Measurements from ENCODE around the gene FUT3.

FUT3 gene

GRCh38 chr19:5851302-5851701 is at the start of gene FUT3:
Gene FUT3, minus strand, starts transcription at chr19:5851449.
- Histone ChIP-seq H3K36me3 (ENCODE audit: control insufficient read depth, insufficient read depth, low read length, severe bottlenecking) (no peaks in the 10 kb centered on the region), H3K27me3 (replicated peaks; ENCODE audit: control insufficient read depth, insufficient read depth, low read length) (peaks cover 32% of the 10 kb centered on the region), H3K9me3 (ENCODE audit: control insufficient read depth, low read length) (no peaks in the 10 kb centered on the region), H3K9ac (ENCODE audit: low read length) (no peak within 1 kb of the TSS), H3K4me1 (ENCODE audit: control insufficient read depth, insufficient read depth, low read length) (peaks cover 4% of the 10 kb centered on the region), H3K4me3 (ENCODE audit: low read length) (no peak within 1 kb of the TSS)
- no peak for DNase-seq (ENCODE audit: low read depth)

GRCh38 chr19:5900976-5901375 is 49.7 kb upstream of the FUT3 start:
- no peak for DNase-seq (ENCODE audit: low read depth)
- no peaks in the 10 kb centered on the region for H3K9me3 ChIP-seq (ENCODE audit: control insufficient read depth, low read length)
- H3K36me3 ChIP-seq (ENCODE audit: control insufficient read depth, insufficient read depth, low read length, severe bottlenecking), result peaks cover 17% of the 10 kb centered on the region
- peaks cover 24% of the 10 kb centered on the region for H3K4me1 ChIP-seq (ENCODE audit: control insufficient read depth, insufficient read depth, low read length)
- no peak overlapping the region for H3K4me3 ChIP-seq (ENCODE audit: low read length)
- peak overlapping the region; percentile 13 for H3K9ac ChIP-seq (ENCODE audit: low read length)
- no peaks in the 10 kb centered on the region for H3K27me3 ChIP-seq (replicated peaks; ENCODE audit: control insufficient read depth, insufficient read depth, low read length)

- H3K27me3 ChIP-seq (replicated peaks; ENCODE audit: control insufficient read depth, insufficient read depth, low read length), result no peaks in the 10 kb centered on the region
- H3K4me1 ChIP-seq (ENCODE audit: control insufficient read depth, insufficient read depth, low read length), result peaks cover 16% of the 10 kb centered on the region
- H3K9ac ChIP-seq (ENCODE audit: low read length), result no peak overlapping the region
- DNase-seq (ENCODE audit: low read depth), result no peak
- H3K9me3 ChIP-seq (ENCODE audit: control insufficient read depth, low read length), result no peaks in the 10 kb centered on the region
- H3K36me3 ChIP-seq (ENCODE audit: control insufficient read depth, insufficient read depth, low read length, severe bottlenecking), result peaks cover 27% of the 10 kb centered on the region
- no peak overlapping the region for H3K4me3 ChIP-seq (ENCODE audit: low read length)
Measured at GRCh38 chr19:5899728-5900526, 48.7 kb upstream of the FUT3 start.

- no peaks in the 10 kb centered on the region for H3K9me3 ChIP-seq (ENCODE audit: control insufficient read depth, low read length)
Measured at GRCh38 chr19:5897189-5897969, 46.1 kb upstream of the FUT3 start.

DNA sequence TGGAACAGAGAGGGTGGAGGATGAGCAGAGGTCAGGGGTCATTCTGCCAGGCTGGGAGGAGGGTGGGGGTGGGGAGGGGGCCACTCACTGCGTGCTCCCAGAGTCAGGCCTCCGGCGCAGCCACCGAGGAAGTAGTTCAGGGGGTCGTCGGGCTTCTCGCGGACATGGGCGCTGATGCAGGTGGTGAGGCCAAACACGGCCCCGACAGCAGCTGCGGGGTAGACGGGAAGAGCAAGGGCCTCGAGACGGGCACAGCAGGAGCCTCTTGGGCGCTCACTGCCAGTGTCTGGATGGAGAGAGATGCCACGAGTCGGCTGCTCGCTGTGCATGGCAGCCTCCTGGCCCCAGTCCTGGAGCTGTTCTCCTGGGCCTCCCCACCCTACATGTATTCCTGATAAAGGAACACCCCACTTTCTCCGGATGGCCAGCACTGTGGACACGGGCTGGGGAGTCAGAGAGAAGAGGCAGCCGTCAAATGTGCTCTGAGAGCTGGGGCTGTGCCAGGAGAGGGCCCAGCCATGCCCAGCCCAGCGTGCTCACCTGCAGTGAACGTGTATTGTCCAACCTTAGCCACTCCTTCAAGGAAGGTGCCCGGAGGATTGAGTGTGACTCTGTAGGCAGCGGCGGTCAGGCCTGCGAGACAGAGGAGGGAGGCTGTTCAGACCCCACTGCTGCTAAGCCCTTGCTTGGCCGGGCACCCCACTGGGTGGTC is 45.3 kb upstream of the FUT3 start:
- H3K4me3 ChIP-seq (ENCODE audit: low read length), result no peak overlapping the region
- H3K4me1 ChIP-seq (ENCODE audit: control insufficient read depth, insufficient read depth, low read length), result peaks cover 15% of the 10 kb centered on the region
- peaks cover 31% of the 10 kb centered on the region for H3K36me3 ChIP-seq (ENCODE audit: control insufficient read depth, insufficient read depth, low read length, severe bottlenecking)
- peaks cover 3% of the 10 kb centered on the region for H3K27me3 ChIP-seq (replicated peaks; ENCODE audit: control insufficient read depth, insufficient read depth, low read length)
- H3K9ac ChIP-seq (ENCODE audit: low read length), result no peak overlapping the region
- no peaks in the 10 kb centered on the region for H3K9me3 ChIP-seq (ENCODE audit: control insufficient read depth, low read length)
- DNase-seq (ENCODE audit: low read depth), result no peak

More at GRCh38 chr19:5897189-5897969, 46.1 kb upstream of the FUT3 start:
- DNase-seq (ENCODE audit: low read depth), result no peak
- H3K9ac ChIP-seq (ENCODE audit: low read length), result no peak overlapping the region
- peaks cover 31% of the 10 kb centered on the region for H3K36me3 ChIP-seq (ENCODE audit: control insufficient read depth, insufficient read depth, low read length, severe bottlenecking)
- no peaks in the 10 kb centered on the region for H3K27me3 ChIP-seq (replicated peaks; ENCODE audit: control insufficient read depth, insufficient read depth, low read length)
- H3K4me1 ChIP-seq (ENCODE audit: control insufficient read depth, insufficient read depth, low read length), result peaks cover 11% of the 10 kb centered on the region
- no peak overlapping the region for H3K4me3 ChIP-seq (ENCODE audit: low read length)

- Histone ChIP-seq H3K9me3 (ENCODE audit: control insufficient read depth, low read length) (no peaks in the 10 kb centered on the region), H3K9ac (ENCODE audit: low read length) (no peak overlapping the region), H3K4me1 (ENCODE audit: control insufficient read depth, insufficient read depth, low read length) (peaks cover 9% of the 10 kb centered on the region), H3K36me3 (ENCODE audit: control insufficient read depth, insufficient read depth, low read length, severe bottlenecking) (peaks cover 31% of the 10 kb centered on the region), H3K4me3 (ENCODE audit: low read length) (no peak overlapping the region), H3K27me3 (replicated peaks; ENCODE audit: control insufficient read depth, insufficient read depth, low read length) (peaks cover 4% of the 10 kb centered on the region)
- no peak for DNase-seq (ENCODE audit: low read depth)
Measured at GRCh38 chr19:5895890-5896289, 44.6 kb upstream of the FUT3 start.

DNA sequence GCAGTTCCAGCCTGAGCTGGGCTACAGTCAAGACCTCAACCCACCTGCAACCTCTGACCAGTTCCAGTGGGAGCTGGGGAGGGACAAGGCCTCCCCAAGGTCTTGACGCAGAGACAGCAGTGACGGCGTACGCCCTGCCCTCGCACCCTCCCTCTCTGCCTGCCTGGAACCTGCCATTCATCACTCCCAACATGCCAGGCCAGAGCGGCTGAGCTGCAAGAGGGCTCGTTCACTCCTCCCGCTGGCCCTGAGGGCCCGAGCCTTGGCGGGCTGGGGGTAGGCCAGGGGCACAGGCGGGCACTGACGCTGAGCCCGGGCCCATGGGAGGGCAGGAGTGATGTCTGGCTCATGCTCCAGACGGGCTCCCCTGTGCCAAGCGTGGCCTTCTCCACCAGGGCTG is 44.2 kb upstream of the FUT3 start:
- peaks cover 9% of the 10 kb centered on the region for H3K4me1 ChIP-seq (ENCODE audit: control insufficient read depth, insufficient read depth, low read length)
- no peak overlapping the region for H3K4me3 ChIP-seq (ENCODE audit: low read length)
- no peak for DNase-seq (ENCODE audit: low read depth)
- no peak overlapping the region for H3K9ac ChIP-seq (ENCODE audit: low read length)
- peaks cover 4% of the 10 kb centered on the region for H3K27me3 ChIP-seq (replicated peaks; ENCODE audit: control insufficient read depth, insufficient read depth, low read length)
- H3K9me3 ChIP-seq (ENCODE audit: control insufficient read depth, low read length), result no peaks in the 10 kb centered on the region
- peaks cover 31% of the 10 kb centered on the region for H3K36me3 ChIP-seq (ENCODE audit: control insufficient read depth, insufficient read depth, low read length, severe bottlenecking)

GRCh38 chr19:5894704-5895349 is 43.6 kb upstream of the FUT3 start:
- H3K4me3 ChIP-seq (ENCODE audit: low read length), result no peak overlapping the region
- H3K36me3 ChIP-seq (ENCODE audit: control insufficient read depth, insufficient read depth, low read length, severe bottlenecking), result peaks cover 26% of the 10 kb centered on the region
- peaks cover 4% of the 10 kb centered on the region for H3K27me3 ChIP-seq (replicated peaks; ENCODE audit: control insufficient read depth, insufficient read depth, low read length)
- no peaks in the 10 kb centered on the region for H3K9me3 ChIP-seq (ENCODE audit: control insufficient read depth, low read length)
- DNase-seq (ENCODE audit: low read depth), result no peak
- H3K4me1 ChIP-seq (ENCODE audit: control insufficient read depth, insufficient read depth, low read length), result peaks cover 13% of the 10 kb centered on the region
- H3K9ac ChIP-seq (ENCODE audit: low read length), result no peak overlapping the region

DNA sequence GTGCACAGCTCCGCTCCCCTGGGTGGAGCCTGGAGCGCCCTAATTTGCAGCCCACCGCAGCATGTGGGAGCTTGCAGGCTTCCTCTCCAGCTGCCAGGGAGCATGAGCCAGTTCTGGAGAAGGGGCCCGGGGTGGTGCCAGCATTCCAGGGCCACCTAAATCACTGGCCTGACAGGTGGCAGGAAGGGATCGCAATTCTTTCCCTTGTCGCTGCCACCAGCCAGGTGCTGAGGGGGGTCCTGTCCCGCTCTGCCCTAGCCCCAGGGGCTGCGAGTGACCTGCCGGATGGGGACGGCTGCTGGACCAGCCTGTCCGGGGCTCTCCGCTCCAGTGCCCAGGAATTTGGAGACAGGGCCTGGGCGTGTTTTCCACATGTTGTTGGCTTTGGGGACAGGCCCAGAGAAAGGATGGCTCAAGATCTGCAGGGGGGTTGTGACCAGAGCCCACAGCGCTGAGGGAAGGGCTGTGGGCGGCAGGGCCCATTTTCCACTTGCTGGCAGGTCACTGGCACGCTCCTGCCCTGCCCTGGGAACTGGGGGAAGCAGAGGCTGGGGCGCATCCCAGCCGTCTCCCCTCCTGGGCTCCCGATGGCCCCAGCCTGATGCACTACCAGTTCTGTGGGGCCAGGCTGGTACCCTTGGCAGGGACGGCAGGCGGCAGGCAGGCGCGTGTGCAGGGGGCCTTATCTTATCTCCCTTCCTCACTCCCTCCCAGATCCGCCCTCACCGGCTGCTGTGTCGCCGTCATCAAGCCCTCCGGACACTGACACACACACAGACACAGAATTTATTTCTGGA is 42.9 kb upstream of the FUT3 start:
- Histone ChIP-seq H3K27me3 (replicated peaks; ENCODE audit: control insufficient read depth, insufficient read depth, low read length) (peaks cover 4% of the 10 kb centered on the region), H3K4me1 (ENCODE audit: control insufficient read depth, insufficient read depth, low read length) (peaks cover 13% of the 10 kb centered on the region), H3K36me3 (ENCODE audit: control insufficient read depth, insufficient read depth, low read length, severe bottlenecking) (peaks cover 24% of the 10 kb centered on the region), H3K4me3 (ENCODE audit: low read length) (no peak overlapping the region), H3K9me3 (ENCODE audit: control insufficient read depth, low read length) (no peaks in the 10 kb centered on the region), H3K9ac (ENCODE audit: low read length) (no peak overlapping the region)
- DNase-seq (ENCODE audit: low read depth), result no peak

DNA sequence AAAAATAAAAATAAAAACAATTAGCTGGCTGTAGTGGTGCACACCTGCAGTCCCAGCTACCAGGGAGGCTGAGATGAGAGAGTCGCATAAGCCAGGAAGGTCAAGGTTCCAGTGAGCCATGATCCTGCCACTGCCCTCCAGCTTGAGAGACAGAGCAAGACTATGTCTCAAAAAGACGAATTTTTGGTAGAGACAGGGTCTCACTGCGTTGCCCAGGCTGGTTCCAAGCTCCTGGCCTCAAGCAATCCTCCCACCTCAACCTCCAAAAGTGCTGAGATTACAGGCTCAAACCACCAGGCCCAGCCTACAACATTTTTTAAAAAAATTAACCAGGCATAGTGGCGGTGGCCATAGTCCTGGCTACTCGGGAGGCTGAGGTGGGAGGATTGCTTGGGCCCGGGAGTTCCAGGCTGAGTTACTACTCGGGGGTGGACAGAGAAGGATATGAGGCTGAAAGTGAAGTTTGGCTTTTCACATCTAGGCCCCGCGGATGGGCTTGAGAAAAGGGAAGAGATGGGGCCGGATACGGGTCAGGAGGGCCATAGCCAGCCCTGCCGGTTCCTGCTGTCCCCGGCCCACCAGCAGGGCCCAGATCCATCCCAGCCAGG is 42.2 kb upstream of the FUT3 start:
- Histone ChIP-seq H3K27me3 (replicated peaks; ENCODE audit: control insufficient read depth, insufficient read depth, low read length) (peaks cover 4% of the 10 kb centered on the region), H3K9ac (ENCODE audit: low read length) (no peak overlapping the region), H3K4me1 (ENCODE audit: control insufficient read depth, insufficient read depth, low read length) (peaks cover 13% of the 10 kb centered on the region), H3K4me3 (ENCODE audit: low read length) (no peak overlapping the region), H3K36me3 (ENCODE audit: control insufficient read depth, insufficient read depth, low read length, severe bottlenecking) (peaks cover 24% of the 10 kb centered on the region), H3K9me3 (ENCODE audit: control insufficient read depth, low read length) (no peaks in the 10 kb centered on the region)
- no peak for DNase-seq (ENCODE audit: low read depth)

Data from adipocyte (in vitro differentiated cells).